HEK293T (cell line): ENCODE measurements around the gene ILF2.

ENCODE experiments used
- BHLHE40 ChIP-seq: fragments of 450-650 bp; IDR thresholded peaks from 2 replicates; pipeline ENCODE4 v1.6.1; 2016; ENCODE audit warnings: mild to moderate bottlenecking, moderate library complexity, borderline replicate concordance
- CTBP1 ChIP-seq: fragments of 450-650 bp; IDR thresholded peaks from 2 replicates; pipeline ENCODE4 v1.6.1; 2016; ENCODE audit warnings: borderline replicate concordance
- ELF4 ChIP-seq: fragments of 450-650 bp; IDR thresholded peaks from 2 replicates; pipeline ENCODE4 v1.6.1; 2017; ENCODE audit warnings: antibody characterized with exemption
- FOXK2 ChIP-seq: fragments of 450-650 bp; IDR thresholded peaks from 2 replicates; pipeline ENCODE4 v1.6.1; 2016; ENCODE audit warnings: mild to moderate bottlenecking
- FOXM1 ChIP-seq: fragments of 450-650 bp; IDR thresholded peaks from 2 replicates; pipeline ENCODE4 v1.6.1; 2017; ENCODE audit warnings: mild to moderate bottlenecking, borderline replicate concordance
- SP1 ChIP-seq: fragments of 450-650 bp; IDR thresholded peaks from 2 replicates; pipeline ENCODE4 v1.6.1; 2017
- ZNF384 ChIP-seq: fragments of 450-650 bp; IDR thresholded peaks from 2 replicates; pipeline ENCODE4 v1.6.1; 2016

DNA sequence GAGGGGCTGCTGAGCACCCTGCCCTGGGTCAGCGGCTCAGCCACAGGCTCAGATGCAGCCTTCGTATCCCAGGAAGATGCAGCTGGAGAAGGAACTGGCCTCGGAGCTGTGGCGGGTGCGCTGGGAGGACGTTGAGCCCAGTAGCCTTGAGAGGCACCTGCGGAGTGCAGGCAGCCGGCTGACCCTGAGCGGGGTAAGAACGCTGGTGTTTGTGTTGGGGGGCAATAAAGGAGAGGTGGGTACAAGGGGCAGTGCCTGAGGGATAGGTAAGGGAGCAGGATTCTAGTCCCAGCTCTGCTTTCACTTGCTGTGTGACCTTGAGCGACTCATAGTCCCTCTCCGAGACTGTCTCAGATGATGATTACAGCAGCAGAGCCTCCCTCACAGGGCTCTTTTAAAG is 14.1 kb upstream of the ILF2 start:
- TF ChIP-seq ELF4 = no peak
- TF ChIP-seq FOXM1 = no peak
- no peak for TF ChIP-seq BHLHE40
- TF ChIP-seq SP1 = no peak
- no peak for TF ChIP-seq CTBP1
- TF ChIP-seq ZNF384 = no peak
- no peak for TF ChIP-seq FOXK2
